SW480 (cell line): ENCODE data around the gene AMPH.
A peak's percentile ranks its signal among the peaks of the same experiment; 100 is the strongest.

Experiments used
- DNase-seq: peaks from one replicate; pipeline ENCODE4 v3.0.0-alpha.2; 2016; ENCODE audit warnings: low spot score

The AMPH gene

DNA sequence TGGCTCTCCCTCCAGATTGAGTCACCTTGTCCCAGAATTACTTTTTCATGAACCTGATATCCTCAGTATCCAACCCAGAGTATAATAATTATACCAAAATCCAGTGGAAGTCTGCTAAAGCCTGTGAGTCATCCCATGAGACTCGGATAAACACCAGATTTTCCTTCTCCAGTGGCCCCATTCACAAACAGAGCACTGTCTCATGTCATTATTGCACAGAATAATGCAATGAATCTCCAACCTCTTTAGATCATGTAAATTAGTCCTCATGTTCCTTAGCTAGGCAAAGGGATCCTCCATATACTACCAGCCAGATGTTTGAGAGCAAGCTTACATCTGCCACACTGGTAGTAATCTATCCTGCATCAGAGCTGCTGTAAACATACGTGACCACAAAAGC, 89.0 kb downstream of the AMPH start:
- no peak for DNase-seq

DNA sequence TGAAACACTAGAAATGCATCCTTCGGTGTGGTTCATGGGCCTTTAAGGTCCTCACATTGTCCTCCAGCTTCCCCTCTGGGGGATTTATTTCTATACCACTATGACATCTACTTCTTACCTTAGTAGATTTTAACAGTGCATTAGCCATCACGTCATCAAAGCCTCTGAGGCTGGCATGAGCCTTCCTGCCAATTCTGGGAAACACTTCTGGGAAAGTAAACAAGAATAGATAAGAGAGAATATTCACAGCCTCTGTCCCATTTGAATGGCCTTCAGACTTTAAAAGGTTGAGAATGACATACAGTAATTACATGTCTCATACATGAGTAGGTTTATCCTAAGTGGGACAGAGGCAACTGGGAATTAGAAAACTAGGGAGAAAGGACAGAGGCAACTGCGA, 89.7 kb downstream of the AMPH start:
- DNase-seq, result no peak

DNA sequence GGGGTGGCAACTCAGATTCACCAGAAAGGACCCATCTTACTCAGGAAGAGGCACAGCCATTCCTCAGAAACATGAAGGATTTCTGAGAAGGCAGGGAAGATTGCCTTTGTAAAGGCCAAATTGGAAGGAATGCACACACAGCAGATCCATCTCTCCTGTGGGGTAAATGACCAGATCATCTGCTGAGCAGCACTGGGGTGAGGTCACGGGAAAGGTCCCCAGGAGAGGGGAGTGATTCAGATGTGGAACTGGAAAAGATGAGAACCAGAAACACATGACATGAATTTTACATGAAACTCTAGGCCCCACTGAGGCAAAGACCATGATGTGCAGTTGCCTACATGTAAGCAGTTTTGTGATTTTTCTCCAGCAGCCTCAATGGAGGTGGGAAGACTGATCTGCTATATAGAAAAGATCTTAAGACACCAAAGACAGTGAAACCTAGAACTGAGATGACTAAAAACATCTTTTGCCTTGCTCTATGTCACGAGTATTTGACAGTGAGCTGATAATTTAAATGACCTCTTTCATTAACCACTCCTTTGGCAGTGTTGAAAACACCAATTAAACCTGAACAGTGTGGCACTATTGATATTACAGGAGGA, 91.6 kb downstream of the AMPH start:
- DNase-seq, result no peak

DNA sequence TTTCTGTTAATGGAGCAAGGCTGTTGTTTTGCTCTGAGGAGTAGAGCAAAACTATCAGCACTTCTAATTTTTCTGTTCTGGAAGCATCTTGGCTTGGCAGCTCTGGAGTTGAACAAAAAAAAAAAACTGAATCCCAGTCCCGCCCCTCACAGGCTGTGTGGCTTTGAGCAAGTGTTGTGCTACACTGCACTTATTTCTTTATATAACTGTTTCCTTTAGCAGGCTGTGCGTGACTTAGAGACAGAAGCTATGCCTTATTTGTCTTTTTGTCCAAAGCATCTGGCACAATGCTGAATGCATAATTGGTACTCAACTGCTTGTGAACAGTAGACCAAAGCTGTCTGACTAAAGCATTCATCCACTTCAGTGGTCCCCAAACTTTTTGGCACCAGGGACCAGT, 96.1 kb downstream of the AMPH start:
- DNase-seq, result no peak

DNA sequence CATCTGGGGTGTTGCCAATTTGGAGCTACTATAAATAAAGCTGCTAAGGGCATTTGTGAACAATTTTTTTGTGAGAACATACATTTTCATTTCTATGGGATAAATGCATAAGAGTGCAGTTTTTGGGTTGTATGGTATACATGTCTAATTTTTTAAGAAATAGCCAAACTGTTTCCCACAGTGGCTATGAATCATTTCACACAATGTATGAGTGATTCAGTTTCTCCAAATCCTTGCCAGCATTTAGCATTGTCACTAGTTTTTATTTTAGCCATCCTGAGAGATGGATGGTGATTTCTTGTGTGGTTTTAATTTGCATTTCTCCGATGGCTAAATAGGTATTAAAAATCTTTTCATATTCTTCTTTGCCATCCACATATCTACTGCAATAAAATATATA, 105.3 kb downstream of the AMPH start:
- DNase-seq, result no peak

DNA sequence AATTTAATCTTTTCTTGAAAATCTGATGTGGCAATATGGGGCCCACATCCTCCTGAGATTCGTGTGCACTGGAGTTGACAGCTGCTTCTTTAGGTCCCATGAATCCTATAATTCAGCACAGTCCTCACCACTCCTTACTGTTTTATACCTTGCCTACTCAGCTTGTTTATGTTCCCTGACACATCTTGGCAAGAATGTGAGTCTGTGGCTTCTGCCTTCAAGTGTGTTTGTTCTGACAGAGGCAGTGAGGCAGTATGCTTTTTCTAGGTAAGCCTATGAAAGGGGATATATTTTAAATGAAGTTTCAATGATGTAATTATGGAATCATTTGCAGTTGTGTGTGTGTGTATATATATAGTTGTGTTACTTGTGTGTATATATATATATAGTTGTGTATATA, 106.4 kb downstream of the AMPH start:
- DNase-seq, result no peak

DNA sequence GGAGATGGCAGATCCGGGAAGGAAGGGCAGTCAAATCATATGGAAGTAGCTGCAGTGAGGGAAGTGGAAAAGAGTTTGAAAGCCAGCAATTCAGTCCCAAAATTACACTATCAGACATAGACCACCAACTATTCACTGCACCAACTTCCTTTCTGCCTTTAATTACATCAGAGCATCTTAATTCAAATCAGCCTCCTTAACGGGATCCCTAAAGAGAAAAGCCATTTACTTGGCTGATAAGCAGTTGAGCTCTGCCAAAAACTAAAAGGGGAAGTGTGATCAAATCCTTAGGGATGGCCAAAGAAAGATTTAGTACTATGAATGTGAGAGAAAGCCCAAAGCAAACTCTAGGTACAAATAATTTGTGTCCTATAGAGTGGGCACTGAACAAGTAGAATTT, 110.4 kb downstream of the AMPH start:
- no peak for DNase-seq

DNA sequence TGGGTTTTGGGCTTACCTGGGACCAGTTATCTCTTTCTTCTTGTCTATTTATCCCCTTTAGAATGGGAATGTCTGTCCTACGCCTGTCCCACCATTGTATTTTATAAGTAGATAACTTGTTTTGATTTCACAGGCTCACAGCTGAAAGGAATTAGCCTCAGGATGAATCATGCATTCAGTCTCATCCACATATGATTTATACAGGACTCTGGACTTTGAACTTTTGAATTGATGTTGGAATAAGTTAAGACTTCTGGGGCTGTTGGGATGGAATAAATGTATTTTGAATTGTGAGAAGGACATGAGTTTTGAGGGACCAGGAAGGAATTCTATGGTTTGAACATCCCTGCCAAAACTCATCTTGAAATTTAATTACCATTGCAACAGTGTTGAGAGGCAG, 112.6 kb downstream of the AMPH start:
- no peak for DNase-seq

DNA sequence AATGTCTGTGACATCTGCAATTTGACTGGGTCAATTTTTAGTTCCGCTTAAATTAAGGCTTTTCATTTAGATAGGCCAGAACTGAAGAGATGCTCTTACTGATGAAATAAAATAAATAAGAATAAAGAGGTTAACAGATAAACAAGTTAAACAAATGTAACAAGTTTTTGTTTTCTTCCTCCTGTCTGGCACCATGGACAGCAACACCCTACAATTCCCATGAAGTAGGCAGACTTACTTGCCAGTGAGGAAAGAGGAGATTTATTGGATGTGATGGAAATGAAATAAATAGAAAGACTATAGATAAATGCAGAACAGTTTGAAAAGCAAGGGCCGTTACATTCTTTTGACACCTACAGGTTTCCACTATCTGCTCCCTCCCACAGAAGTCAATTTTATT, 118.5 kb downstream of the AMPH start:
- DNase-seq, result no peak

DNA sequence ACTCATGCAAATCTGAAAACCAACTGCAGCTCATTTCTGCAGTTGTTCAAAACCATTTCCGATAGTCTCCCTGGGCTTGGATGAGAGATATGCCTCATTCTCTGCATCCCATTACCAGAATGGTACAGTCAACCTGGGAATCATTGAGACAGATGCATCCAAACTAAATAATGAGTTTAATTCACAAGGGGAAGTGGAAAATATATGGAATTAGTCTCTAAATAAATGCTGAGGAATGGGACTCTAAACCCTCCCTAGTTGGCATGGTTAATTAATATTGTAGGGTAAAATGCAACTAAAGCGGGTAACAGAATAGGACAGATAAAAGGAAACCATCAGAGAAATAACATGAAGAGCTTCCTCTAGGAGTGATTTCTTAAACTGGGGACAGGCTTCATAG, 118.9 kb downstream of the AMPH start:
- DNase-seq, result no peak

DNA sequence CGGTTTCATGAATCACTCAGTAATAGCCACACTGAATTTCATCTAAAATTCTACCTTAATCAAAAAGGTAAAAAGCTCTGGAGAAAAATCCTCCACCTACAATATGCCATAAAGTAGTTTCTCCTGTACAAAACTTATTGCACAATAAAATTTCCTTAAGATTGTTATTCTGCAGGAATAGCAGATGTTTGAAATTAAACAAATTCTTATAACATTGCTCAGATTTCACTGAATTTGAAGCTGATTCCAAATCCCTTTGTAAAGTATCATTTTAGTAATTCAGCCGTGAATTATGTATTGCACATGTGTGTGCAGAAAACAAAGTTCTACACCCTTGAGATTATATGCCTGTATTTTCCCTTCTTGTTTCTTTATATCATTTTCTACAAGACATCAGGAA, 123.8 kb downstream of the AMPH start:
- no peak for DNase-seq

DNA sequence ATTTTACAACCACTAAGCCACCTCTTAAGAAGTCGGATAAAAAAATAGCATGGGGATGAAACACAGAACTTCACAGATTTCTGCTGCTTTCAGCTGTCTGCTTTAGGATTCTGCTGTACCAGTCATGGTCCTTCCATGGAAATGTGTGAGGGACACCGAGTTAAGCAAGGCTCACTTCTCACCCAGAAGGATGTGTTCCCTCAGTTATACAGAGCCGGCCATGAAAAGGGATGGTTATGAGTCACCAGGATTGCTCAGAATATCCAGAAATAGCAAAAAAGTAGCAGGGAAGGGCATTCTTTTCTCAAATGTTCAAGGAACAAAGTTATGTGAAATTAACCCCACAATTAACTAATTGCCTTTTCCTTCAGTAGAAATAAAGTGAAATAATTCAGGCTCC, 124.4 kb downstream of the AMPH start:
- DNase-seq, result no peak

DNA sequence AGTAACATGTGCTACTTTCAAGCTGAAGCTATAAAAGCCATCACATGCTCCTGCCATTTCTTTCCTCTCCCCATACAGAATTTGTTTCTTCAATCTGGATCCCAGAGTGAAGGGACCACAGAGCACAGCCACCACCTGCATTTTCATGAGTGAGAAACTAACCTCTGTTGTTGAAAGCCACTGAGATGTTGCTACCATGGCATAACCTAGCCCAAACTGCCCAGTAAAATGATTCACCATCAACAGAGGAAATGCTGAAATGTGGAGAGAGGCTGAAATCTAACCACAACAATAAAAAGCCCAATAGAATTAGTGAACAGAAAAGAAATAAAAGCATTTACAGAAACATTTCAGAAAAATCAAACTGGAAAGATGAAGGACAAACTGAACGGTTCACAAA, 125.2 kb downstream of the AMPH start:
- DNase-seq, result no peak

DNA sequence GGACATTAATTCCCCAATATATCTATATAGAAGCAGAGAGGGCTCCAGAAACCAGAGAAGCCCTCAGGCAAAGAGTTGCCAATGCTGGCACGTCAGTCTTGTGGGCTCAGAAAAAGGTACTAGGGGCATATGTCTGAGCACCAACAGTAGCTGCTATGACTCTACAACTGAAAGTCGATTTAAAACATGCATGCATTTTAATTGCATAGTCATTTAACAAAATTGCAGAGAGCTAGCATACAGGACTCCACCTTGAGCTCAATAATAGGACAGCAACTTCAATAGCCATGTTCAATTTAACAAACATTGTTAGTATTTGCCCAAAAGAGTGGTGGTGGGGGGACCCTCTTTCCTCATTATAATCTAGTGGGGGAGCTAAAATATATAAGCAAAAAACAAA, 126.5 kb downstream of the AMPH start:
- no peak for DNase-seq

DNA sequence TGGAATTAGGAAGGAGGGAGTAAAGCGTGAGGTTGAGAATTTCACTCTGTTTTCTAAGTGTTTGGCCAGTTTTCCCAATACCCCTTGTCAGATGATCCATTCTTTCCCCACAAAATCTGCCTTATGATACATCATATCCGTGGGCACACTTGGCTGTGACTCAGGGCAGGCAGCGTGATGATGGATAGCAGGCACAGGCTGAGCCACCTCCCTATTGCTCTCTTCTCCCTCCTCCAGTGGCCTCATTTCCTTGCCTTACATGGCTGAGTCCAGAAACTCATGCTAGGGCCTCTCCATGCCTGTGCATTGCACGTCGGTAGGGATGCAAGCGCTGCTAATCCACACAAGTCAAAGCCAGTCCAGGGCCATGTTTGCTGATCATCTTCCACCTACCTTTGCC, 128.3 kb downstream of the AMPH start:
- no peak for DNase-seq

DNA sequence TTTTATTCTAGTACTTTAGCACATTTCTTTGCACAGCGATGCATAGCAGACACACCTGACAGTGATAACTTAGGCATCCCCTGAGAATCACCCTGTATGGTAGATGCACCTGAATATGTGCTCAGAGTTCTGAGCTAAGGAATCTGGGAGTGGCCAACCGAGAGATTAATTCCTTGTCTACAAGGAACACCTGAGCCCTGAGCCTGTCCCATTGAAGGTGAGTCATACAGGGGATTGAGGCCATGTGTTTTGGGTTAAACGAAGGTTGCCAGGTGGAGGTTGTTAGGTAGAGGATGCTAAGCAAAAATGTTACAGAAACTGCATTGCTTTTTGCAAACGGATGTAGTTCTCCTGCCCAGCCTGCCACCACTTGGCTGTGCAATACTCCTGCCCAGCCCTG, 128.9 kb downstream of the AMPH start:
- peak; percentile 14 for DNase-seq

DNA sequence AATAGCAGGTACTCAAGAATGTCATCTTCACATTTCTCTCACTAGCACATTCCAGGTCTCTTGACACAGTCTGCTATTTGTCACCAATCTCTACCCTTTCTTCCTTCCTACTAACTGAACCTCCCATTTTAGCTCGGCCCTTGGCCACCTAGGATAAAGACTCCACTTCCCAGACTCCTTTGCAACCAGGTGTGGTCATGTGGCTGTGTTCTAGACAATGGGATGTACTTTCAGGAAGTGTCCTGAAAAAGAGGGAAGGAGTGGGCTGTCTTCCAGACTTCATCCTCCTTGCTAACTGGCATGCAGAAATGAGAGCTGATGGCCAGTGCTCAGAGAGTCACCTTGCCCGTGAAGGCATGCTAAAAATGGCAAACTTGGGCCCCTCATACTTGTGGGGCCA, 139.2 kb downstream of the AMPH start:
- peak; percentile 14 for DNase-seq

DNA sequence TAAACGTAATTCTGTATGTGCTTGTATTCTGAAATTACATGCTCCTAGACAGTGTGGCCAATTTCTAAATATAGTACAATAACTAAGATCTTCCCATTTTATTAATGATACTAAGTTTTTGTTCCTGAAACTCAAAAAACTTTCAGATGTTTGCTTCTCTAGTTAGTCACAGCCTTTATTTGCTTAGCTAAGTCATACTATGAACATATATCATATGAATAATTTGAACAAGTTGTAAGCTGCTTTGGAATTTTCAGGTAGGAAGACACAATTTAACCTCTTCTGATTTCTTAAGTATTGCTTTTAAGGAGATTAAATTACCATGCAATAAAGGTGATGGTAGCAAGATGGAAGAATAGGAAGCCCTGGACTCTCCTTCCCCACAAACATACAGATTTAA, 148.7 kb downstream of the AMPH start:
- no peak for DNase-seq

DNA sequence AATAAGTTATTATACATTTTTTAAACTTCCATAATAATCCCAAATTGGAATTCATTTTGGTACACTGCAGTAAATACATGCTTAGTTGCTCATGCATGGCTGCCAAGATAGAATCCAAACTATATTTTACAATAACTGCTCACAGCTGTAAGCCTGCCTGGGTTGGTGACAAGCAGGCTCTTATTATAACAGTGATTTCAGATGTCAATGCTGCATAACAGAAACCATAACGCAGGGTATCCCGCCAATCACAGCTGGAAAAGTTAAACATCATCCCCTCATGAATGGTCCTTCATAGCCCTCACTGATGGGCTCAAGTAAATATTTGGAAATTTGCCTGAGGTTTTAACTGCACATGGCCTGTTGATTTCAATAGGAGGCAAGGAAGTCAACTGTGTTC, 149.8 kb downstream of the AMPH start:
- DNase-seq, result no peak

DNA sequence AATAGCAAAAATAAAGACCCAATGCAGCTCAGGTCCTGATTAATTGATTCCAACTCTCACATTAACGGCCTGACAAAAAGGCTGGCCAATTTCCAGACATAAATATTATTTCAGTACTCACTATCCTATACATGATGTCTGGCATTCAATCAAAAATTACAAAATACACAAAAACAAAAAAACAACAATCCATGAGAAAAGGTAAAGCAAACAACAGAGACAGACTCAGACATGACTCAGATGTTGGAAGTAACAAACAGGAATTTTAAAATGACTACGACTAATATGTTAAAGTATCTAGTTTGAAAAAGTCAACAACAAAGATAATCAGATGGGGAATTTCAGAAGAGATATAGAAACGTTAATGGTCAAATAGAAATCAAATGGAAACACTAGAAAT, 152.8 kb downstream of the AMPH start:
- no peak for DNase-seq

DNA sequence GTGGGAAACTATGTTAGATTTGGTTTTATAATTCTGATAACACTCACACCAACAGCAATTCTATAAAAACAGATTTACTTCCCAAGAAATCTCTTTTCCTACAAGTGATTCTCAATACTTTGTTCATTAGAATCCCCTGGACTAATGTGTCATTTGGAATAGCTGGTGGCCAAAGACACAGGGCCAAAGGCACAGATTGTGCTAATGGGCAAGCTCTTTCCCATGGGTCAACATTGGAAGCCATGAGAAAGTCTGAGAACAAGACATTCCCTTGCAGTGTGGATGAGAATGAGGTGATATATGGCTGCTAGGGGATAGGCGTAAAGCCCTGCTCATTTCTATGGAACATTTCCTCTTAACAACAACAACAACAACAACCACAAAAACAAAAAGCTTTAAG, 153.8 kb downstream of the AMPH start:
- DNase-seq, result no peak

DNA sequence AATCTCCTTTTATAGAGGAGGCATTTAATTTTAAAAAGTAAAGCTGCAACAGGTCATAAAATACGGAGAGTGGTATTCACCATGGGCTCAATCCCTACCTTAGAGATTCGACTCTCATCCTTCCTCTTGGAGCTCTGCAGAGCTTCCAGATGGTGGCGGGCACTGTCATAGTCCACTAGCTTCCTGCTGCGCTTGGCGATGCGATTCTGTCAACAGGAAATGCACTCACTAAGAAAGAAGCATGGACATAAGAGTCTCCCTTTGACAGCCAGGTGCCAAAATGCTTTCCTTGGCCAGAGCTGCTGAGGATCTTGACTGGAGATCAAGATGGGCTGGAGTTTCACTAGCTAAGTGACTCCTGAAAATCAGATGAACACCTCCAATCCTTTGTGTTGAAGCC, 154.4 kb downstream of the AMPH start:
- no peak for DNase-seq

DNA sequence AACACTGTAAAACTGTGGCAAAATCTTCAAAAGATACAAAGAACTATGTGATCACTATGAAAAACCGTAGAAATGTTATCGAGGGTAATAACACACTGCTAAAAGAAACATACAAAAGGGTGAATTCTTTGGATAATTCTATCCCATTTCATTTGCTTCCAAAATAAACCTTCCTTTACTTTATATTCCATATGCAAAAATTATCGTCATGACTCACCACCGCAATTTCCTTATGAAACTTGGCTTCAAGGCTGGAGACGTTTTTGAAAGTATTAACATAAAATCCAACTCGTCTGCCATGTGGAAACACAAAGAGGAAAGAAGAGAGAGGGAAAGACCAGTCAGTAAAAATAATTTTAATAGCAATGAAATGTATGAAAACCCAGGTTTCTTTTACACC, 165.2 kb downstream of the AMPH start:
- DNase-seq, result no peak

DNA sequence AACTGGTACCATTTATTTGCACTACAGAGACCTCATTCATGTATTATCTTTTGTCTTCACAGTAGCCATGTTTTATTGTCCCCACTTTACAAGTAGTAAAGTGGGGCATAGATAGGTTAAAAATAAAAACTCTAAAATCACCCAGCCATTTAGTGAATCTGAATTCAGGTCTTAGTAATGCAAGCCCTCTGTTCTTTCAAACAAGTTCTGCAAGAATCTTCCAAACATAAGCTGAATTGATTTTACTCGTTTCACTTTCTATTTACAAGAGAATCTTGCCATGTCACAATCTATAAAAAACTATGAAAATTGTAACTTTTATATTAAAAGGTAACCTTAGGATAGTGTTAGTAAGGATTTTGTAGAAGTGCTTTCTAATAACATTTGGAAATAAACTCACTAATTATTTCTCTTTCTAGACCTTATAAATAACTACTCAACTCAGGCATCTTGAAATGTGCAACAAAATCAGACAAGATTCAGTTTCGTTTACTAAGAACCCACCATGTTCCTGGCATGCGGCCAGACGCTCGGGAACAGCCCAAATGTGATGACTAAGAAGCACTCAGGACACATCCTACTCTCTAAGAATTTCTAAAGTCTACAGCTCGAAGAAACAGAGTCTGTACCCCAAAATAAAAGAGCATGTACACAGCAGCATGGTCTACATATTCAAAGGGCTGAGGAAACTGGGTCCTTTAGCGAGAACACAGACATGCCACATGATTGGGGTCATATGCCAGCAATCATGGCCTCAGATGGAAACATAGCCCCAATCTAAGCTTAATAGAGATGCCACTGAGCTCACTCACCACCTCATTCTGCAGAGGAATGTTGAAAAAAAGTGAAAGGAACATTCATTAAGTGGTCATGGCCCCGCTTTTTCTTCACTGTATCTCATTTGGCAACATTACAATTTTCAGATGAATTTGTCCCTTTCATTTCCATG, 167.6 kb downstream of the AMPH start:
- peak; percentile 9 for DNase-seq
